Mucosa of descending colon (tissue), 3 donors: ENCODE measurements around the gene EFNB2. TPM values are rescaled to one million over a fixed set of nuclear protein-coding genes. Genes with fewer than 3 reads are reported as not detected.

Experiments
- ATAC-seq: fragments of 200-7000 bp; cut with Tn5 transposase; one replicate; pipeline ENCODE4 v1.9.1; 2020; ENCODE audit warnings: mild to moderate bottlenecking, moderate library complexity
- DNase-seq, 3 donors: peaks; one replicate each; pipeline ENCODE4 v3.0.0-alpha.2; 2020
- H3K36me3 ChIP-seq: fragments of 200-600 bp; one replicate; pipeline ENCODE4 v1.8.0; 2021; ENCODE audit warnings: low read depth, mild to moderate bottlenecking
- H3K4me1 ChIP-seq: fragments of 200-600 bp; one replicate; pipeline ENCODE4 v1.8.0; 2021; ENCODE audit warnings: low read depth, mild to moderate bottlenecking
- H3K4me3 ChIP-seq: fragments of 200-600 bp; one replicate; pipeline ENCODE4 v1.8.0; 2021; ENCODE audit warnings: mild to moderate bottlenecking
- H3K9me3 ChIP-seq: fragments of 200-600 bp; one replicate; pipeline ENCODE4 v1.8.0; 2021; ENCODE audit warnings: mild to moderate bottlenecking
- intact Hi-C, 2 donors: fragments of 100-400 bp; cut with DNase I in 1 of 2; cut with micrococcal nuclease in 1 of 2; formaldehyde crosslinking; loops; one replicate each; pipeline versions ENCODE4 v1.11.0 to v1.11.1; 2022; cut with DNase I, micrococcal nuclease
- total RNA-seq, 3 donors: library from RNA; stranded (reverse); fragmentation: NEBNext Ultra II Directional in 2 of 3; extraction: Animal tissue kit (Norgen Biotek cat#: 25700) in 2 of 3; gene quantifications; one replicate each; pipeline versions ENCODE4 v1.2.1 to v1.2.4, GENCODE V29; 2021 to 2023
- TF ChIP-seq, protein P1 (sequence below): fragments of 200-600 bp; IDR thresholded peaks from one replicate; pipeline ENCODE4 v1.8.0; 2022; ENCODE audit warnings: antibody characterized with exemption, mild to moderate bottlenecking
- donor health status: DM: no; HTN: no; CAD: no; lungs with moderate emphysema.
- donor health status: DM: no; HTN: no; CAD: no.
- donor health status: DM: no; HTN: yes; CAD: no.

EFNB2 gene
- total RNA-seq, 3 donors from 2014 or later = 48.8 to 92.6 (median 82.3) TPM

DNA sequence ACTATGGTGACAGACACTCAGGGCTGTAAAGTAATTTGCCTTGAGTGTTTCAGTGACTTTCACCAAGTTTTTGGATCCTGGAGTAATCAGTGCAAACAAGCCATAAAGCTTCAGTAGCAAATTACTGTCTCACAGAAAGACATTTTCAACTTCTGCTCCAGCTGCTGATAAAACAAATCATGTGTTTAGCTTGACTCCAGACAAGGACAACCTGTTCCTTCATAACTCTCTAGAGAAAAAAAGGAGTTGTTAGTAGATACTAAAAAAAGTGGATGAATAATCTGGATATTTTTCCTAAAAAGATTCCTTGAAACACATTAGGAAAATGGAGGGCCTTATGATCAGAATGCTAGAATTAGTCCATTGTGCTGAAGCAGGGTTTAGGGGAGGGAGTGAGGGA, 23.1 kb upstream of the EFNB2 start:
- Histone ChIP-seq H3K36me3 (no peaks in the 10 kb centered on the region), H3K4me3 (no peak overlapping the region), H3K4me1 (peaks cover 20% of the 10 kb centered on the region), H3K9me3 (no peaks in the 10 kb centered on the region)
- no peak for ATAC-seq
- no peak for DNase-seq
- intact Hi-C loops = no loop called here
- TF ChIP-seq, protein P1, sequence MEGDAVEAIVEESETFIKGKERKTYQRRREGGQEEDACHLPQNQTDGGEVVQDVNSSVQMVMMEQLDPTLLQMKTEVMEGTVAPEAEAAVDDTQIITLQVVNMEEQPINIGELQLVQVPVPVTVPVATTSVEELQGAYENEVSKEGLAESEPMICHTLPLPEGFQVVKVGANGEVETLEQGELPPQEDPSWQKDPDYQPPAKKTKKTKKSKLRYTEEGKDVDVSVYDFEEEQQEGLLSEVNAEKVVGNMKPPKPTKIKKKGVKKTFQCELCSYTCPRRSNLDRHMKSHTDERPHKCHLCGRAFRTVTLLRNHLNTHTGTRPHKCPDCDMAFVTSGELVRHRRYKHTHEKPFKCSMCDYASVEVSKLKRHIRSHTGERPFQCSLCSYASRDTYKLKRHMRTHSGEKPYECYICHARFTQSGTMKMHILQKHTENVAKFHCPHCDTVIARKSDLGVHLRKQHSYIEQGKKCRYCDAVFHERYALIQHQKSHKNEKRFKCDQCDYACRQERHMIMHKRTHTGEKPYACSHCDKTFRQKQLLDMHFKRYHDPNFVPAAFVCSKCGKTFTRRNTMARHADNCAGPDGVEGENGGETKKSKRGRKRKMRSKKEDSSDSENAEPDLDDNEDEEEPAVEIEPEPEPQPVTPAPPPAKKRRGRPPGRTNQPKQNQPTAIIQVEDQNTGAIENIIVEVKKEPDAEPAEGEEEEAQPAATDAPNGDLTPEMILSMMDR = no peak

DNA sequence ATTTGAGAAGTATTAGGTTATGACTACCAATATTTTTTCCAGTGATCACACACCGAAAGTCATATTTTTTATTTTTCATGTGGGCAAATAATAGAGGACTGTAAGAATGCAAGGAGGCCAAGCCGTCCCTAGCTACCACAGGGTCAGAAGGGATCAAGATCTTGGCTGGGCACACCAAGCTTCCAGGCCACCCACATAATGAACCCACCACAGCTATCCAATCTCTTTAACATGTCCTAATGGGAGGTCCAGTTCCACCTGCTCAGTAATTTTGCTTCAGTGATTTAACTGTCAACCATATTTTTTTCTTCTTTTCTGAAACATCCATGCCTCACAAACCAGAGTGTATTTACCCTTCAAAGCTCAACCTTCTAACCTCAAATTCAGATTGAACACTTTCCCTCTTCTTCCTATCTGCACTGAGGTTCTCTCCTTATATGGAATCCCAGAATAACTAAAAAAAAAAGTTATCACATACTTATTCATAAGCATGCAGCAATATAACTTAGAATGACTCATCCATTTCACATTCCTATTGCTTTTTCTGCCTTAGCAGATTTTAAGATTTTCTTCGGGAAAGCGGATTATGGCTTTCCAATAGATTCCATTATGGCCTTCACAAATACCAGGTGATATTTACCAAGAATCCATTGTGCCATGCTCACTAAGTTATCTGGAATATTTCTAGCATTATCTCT, 20.3 kb upstream of the EFNB2 start:
- no peak for DNase-seq
- H3K4me3 ChIP-seq = no peak overlapping the region

DNA sequence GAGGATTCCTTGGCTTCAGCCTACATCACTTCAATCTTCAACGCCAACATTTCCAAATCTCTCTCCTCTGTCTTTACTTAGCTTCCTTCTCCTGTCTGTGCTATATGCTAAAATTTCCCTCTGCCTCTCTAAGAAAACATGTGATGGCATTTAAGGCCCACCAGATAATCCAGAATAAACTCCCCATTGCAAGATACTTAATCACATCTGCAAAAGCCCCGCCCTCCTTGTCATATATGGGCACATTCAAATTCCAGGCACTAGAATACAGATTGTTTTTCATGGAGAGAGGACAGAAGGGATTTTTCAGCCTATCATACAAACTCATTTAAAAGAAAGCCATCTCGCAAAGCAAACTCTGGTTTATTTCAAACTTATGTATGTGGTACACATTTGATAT, 16.3 kb upstream of the EFNB2 start:
- intact Hi-C loops = no loop called here
- TF ChIP-seq, protein P1 = no peak
- Histone ChIP-seq H3K9me3 (no peaks in the 10 kb centered on the region), H3K4me1 (no peaks in the 10 kb centered on the region), H3K4me3 (no peak overlapping the region), H3K36me3 (no peaks in the 10 kb centered on the region)
- no peak for ATAC-seq
- no peak for DNase-seq

More for the DNA sequence above, 20.3 kb upstream of the EFNB2 start:
- intact Hi-C loops = no loop called here
- Histone ChIP-seq H3K9me3 (no peaks in the 10 kb centered on the region), H3K4me1 (no peaks in the 10 kb centered on the region), H3K36me3 (no peaks in the 10 kb centered on the region)
- TF ChIP-seq, protein P1 = no peak
- ATAC-seq = no peak

DNA sequence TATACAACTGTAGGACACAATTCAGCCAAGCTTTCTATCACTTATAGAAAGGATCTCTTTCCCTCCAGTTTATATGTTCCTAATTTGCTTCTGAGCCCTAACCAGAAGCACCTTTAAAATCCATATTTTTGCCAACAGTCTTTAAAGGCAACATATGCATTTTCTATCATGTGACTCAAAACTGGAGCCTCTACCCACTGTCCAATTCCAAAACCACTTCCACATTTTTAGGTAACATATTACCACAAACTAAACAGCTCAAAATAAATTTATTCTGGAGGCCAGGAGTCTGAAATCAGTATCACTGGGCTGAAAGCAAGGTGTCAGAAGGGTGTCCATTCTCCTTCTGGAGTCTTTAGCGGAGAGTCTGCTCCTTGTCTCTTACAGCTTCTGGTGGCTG, 15.9 kb upstream of the EFNB2 start:
- H3K4me3 ChIP-seq = no peak overlapping the region
- ATAC-seq (no peak), DNase-seq (no peak)
- intact Hi-C loops = no loop called here
- H3K4me1 ChIP-seq = no peaks in the 10 kb centered on the region
- H3K36me3 ChIP-seq = no peaks in the 10 kb centered on the region
- no peaks in the 10 kb centered on the region for H3K9me3 ChIP-seq
- TF ChIP-seq, protein P1 = no peak

DNA sequence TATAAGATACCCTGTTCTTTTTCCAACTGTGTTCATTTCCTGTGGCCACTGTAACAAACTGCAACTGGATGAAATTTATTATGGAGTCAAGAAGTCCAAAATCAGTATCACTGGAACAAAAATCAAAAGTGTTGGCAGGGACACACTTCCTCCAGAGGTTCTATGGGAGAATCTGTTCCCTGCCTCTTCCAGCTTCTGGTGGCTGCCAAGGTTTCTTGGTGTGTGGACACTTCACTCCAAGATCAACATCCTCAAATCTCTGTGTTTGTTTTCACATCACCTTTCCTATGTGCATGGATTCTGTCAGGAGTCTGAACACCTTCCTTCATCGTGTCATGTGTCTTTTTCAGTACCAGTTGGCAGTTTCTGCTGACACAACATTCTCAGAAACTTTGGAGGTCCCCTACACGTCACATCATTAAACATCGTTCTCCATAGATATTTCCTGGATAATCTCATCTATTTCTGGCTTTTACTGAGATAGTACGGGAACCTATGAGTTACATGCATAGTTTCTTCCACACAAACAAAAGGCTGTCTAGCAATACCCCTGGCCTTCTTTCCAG, 15.2 kb upstream of the EFNB2 start:
- DNase-seq = no peak
- H3K4me1 ChIP-seq = no peaks in the 10 kb centered on the region
- TF ChIP-seq, protein P1 = no peak
- no peak for ATAC-seq
- no peak overlapping the region for H3K4me3 ChIP-seq
- no peaks in the 10 kb centered on the region for H3K9me3 ChIP-seq
- intact Hi-C loops = no loop called here
- H3K36me3 ChIP-seq = no peaks in the 10 kb centered on the region
